Lung microvascular endothelial cell (primary cell): ENCODE results near the gene FRMD3. TPM values are rescaled to one million over a fixed set of nuclear protein-coding genes. Genes with fewer than 3 reads are reported as not detected.

Experiments
- DNase-seq, 2 donors: peaks; one replicate each; pipeline versions ENCODE4 v3.0.0 to v3.0.0-alpha.2; 2010; ENCODE audit warnings: low read depth in 2 of 2
- total RNA-seq: library from RNA; depleted of rRNA; stranded (reverse); fragments of >200 nt; gene quantifications from 2 replicates; pipeline ENCODE4 v1.2.1, GENCODE V29; 2014

Gene FRMD3
- total RNA-seq, 1 donor from 2014 or later: 2.4 TPM

GRCh38 chr9:83473488-83473971 lies 64.7 kb downstream of the FRMD3 start:
- peak in 1 of 2 donors; percentile 43 for DNase-seq

GRCh38 chr9:83472764-83473163 lies 65.4 kb downstream of the FRMD3 start:
- peak in 1 of 2 donors; percentile 17 for DNase-seq

GRCh38 chr9:83472221-83472665 lies 66.0 kb downstream of the FRMD3 start:
- DNase-seq: peak; percentile 59 to 82

- no peak for DNase-seq
Measured at GRCh38 chr9:83471241-83471640, 67.0 kb downstream of the FRMD3 start.

- DNase-seq: no peak
Measured at GRCh38 chr9:83469722-83470121, 68.5 kb downstream of the FRMD3 start.

- DNase-seq: no peak
Measured at GRCh38 chr9:83468821-83469220, 69.4 kb downstream of the FRMD3 start.

GRCh38 chr9:83466877-83467276 lies 71.3 kb downstream of the FRMD3 start:
- DNase-seq: no peak

DNA sequence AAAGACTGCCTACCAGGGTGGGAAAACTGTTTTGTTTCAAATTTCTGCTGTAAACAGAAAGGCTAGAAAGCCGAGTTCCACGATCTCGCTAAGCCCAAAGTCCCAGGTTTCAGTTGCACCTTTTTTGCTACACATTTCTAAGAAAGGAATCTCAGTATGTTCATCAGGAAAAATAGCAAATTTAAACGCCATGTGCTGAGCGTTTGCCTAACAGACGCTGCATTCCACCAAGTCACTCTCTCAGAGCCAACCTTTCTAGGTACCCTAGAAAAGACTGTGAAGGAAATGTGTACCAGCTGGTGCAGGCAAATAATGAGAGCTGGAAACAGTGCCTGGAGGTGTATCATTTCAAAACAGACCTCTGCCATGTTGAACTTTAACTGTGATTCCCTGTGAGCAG lies 71.8 kb downstream of the FRMD3 start:
- no peak for DNase-seq

GRCh38 chr9:83459830-83460229 lies 78.4 kb downstream of the FRMD3 start:
- DNase-seq: no peak

- no peak for DNase-seq
Measured at GRCh38 chr9:83458530-83458929, 79.7 kb downstream of the FRMD3 start.

DNA sequence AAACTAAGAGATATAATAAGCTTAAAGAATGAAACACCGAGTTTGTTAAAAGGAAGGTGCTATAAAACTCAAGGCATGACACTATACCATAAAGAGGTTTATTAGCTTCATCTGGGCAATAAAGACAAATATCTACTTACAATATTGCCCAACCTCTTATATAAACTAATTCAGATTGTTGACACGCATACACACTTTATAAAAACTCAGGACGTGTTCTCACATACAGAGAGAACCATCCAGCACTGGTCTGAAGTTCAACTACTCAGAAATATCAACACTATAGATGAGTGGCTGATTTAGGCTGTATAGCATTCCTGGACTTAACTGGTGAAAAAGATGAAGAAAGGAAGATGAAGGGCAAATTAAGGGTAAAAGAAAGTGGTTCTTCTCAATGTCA lies 81.2 kb downstream of the FRMD3 start:
- no peak for DNase-seq

- no peak for DNase-seq
Measured at GRCh38 chr9:83456226-83456625, 82.0 kb downstream of the FRMD3 start.

- no peak for DNase-seq
Measured at GRCh38 chr9:83454076-83454475, 84.1 kb downstream of the FRMD3 start.

GRCh38 chr9:83451308-83451707 lies 86.9 kb downstream of the FRMD3 start:
- DNase-seq: no peak

DNA sequence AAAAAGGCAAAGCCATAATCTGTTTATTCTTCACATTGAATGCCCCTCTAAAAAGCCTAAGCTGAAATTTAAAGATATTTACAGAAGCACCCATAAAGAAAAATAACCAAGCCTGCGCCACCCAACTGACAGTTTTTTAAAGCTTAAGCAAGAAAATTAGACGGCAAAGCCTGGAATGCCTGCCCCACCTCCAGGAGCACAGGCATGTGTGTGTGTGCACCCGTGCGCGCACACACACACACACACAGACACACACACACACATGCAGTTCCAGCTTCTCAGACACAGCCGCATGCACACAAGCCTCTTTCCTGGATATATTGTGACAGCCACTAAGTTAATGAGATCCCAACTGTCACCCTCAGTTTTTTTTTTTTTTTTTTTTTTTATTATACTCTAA lies 88.2 kb downstream of the FRMD3 start:
- no peak for DNase-seq

- DNase-seq: no peak
Measured at GRCh38 chr9:83449166-83449565, 89.0 kb downstream of the FRMD3 start.

DNA sequence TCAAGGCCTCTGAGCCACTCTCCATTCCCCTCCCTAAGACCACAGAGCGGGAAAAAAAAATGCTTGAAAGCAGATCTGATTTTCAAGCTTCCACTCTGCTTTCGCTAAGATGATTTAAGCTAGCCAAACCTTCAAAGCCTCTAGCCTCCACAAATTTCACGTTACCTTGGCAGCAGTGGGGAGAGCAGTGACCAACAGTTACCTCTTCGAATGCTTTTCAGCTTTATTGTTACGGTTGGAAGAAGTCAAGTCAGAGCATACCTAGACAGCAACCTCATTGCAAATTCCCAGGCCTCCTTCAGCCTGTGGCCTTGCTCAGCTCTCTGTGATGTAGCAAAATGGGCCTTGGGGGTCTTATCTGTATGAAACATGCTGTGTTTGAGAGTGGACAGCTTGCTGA lies 89.6 kb downstream of the FRMD3 start:
- DNase-seq: no peak

DNA sequence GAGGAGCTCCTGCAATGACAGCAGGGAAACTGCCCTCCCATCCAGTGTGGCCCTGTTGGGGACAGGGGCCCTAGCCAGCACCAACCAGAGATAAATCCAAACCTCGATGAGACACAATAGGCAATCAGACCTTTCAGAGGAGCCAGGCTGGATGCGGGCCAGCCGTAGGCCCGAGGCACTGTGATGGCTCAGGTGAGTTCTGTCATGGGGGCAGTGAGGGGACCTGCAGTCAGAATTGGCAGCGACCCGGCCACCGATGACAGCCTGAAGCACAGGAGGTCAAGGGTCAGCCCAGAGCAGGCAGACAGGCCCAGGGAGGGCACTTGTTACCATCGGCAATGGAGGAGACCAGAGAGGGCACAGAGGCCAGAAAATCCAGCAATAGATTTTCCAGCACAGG lies 90.8 kb downstream of the FRMD3 start:
- DNase-seq: no peak

- DNase-seq: no peak
Measured at GRCh38 chr9:83445703-83446265, 92.4 kb downstream of the FRMD3 start.

GRCh38 chr9:83444110-83444509 lies 94.1 kb downstream of the FRMD3 start:
- DNase-seq: peak in 1 of 2 donors; percentile 24

- peak in 1 of 2 donors; percentile 33 for DNase-seq
Measured at GRCh38 chr9:83441390-83441789, 96.8 kb downstream of the FRMD3 start.

DNA sequence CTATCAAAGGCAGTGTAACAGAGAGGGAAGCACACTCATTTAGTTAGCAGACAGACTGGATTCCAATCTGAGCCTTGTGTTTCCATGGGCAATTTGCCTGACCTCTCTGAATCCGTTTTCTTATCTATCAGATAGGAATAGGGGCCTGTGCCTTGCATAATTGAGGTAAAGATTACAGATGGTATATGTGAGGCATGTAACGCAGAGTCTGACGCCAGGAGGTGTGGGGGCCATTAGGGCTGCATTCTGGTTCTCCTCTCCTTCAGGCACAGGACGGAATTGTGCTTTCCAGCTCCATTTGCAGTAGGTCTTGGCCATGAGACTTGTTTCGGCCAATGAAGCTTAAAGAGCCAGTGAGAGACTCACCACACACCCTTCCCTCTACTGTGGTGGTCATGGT lies 97.6 kb downstream of the FRMD3 start:
- DNase-seq: no peak

DNA sequence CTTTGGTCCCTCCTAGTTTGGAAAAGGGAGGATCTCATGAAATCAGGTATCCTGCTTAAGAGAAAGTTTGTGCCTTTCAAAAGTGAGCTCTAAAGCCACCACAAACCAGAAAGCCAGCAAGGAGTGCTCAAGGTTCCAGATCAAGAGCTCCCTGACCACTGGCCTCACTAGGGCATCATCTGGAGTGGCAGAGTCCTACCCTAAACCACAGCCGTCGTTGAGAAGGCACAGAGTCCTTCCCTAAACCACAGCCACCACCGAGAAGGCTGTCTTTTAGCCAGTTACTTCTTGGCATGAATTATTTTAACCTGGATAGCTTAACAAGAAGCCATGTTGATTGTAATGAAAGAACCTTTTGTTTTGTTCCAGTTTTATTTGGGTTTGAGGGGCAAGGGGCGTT lies 102.9 kb downstream of the FRMD3 start:
- DNase-seq: no peak

GRCh38 chr9:83434254-83434653 lies 103.9 kb downstream of the FRMD3 start:
- DNase-seq: no peak
